GM08714 (cell line): Measurements from ENCODE around the gene GALNT11.
"Not testable (repeated sequence)": the region's sequence is repeated elsewhere in the genome, so short reads cannot be mapped to it uniquely, and the experiment has no call there.

Experiments
- H3K4me3 ChIP-seq: fragments of 200-500 bp; sonication (Bioruptor generic); 2 replicates; pipeline ENCODE4 v1.5.1; 2014; ENCODE audit warnings: mild to moderate bottlenecking, low read length, inconsistent platforms
- ZNF274 ChIP-seq: IDR thresholded peaks from 2 replicates; pipeline ENCODE4 v1.6.1; 2012; ENCODE audit warnings: mild to moderate bottlenecking, low read depth, low read length

Gene GALNT11

GRCh38 chr7:152076940-152077933 is 51.8 kb downstream of the GALNT11 start:
- TF ChIP-seq ZNF274: no peak
- H3K4me3 ChIP-seq: no peak overlapping the region

DNA sequence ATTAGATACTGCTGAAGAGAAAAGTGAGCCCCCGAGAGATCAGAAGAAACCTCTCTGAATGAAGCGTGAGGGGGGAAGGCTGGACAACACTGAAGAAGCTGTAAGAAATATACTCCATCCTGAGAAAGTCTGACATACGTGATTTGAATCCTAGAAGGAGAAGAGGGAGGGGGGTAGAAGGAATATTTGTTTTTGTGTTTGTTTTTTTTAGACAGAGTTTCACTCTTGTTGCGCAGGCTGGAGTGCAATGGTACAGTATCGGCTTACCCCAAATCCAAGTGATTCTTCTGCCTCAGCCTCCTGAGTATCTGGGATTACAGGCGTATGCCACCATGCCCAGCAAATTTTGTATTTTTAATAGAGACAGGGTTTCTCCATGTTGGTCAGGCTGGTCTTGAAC is 52.6 kb downstream of the GALNT11 start:
- no peak overlapping the region for H3K4me3 ChIP-seq
- TF ChIP-seq ZNF274: no peak

- no peak for TF ChIP-seq ZNF274
These were observed 53.3 kb downstream of the GALNT11 start for GRCh38 chr7:152078786-152079185.

GRCh38 chr7:152081088-152081487 is 55.6 kb downstream of the GALNT11 start:
- H3K4me3 ChIP-seq: no peak overlapping the region
- TF ChIP-seq ZNF274: no peak

More at GRCh38 chr7:152078786-152079185, 53.3 kb downstream of the GALNT11 start:
- no peak overlapping the region for H3K4me3 ChIP-seq

DNA sequence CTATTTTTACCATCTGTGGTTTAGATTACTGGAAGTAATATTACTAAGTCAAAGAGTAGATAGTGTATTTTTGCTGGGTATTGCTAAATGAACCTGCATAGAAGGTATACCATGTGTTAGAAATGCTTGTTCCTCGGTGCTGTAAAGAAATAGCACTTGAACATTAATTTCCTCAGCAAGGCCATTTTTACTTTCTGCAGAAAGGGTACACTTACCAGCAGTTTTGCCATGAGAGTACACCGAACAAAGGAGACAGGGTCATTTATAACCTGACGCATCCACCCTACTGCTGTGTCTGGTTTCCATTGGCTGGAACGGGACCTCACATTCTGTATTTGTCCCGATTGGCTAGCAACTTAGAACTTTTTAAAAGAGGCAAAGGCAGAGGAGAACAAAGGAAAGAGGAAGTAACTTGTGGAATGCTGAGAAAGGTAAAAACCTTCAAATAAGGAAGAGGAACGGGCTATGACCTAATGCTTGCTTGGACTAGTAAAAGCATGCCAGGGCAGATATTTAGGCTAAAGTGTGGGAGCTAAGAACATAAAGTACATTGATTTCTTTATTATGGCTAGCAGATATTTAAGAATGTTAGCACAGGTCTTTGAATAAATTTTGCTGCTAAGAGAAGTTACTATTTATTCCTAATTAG is 56.7 kb downstream of the GALNT11 start:
- H3K4me3 ChIP-seq: not testable (repeated sequence)

DNA sequence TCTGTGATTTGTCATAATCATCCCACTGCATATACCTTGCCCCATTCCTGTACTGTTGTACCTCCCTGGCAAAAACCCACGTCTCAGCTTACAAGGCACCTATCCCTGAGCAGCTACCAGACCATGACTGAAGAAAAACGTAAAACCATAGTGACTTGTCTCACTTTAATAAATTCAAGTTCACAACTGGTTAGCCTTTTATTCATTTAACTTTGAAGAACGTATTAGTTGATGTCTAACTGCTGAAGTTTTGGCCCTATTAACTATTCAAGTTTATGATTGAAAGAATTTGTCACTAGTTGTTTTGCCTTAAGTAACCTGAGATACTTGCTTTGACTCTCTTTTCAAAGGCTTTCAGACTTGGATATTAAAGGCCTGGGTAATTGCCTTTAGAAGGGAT is 59.7 kb downstream of the GALNT11 start:
- TF ChIP-seq ZNF274: no peak
- no peak overlapping the region for H3K4me3 ChIP-seq

- TF ChIP-seq ZNF274: no peak
- no peak overlapping the region for H3K4me3 ChIP-seq
These were observed 61.0 kb downstream of the GALNT11 start for GRCh38 chr7:152086513-152086912.

DNA sequence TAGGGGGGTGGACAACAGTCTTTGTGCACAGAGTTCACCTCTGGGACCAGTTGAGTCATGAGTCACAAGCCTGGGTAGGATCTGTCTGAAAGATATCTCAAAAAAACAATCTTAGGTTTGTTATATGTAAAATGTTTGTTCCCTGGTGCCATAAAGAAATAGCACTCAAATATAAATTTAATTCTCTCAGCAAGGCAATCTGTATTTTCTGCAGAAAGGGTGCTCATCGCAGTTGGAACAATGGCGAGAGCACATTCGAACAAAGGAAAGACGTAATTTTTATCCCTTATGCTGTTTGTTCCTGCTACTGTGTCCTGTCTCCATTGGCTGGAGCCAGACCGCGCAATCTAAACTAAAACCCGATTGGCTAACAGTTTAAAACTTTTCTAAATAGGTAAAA is 63.7 kb downstream of the GALNT11 start:
- no peak overlapping the region for H3K4me3 ChIP-seq
- no peak for TF ChIP-seq ZNF274

DNA sequence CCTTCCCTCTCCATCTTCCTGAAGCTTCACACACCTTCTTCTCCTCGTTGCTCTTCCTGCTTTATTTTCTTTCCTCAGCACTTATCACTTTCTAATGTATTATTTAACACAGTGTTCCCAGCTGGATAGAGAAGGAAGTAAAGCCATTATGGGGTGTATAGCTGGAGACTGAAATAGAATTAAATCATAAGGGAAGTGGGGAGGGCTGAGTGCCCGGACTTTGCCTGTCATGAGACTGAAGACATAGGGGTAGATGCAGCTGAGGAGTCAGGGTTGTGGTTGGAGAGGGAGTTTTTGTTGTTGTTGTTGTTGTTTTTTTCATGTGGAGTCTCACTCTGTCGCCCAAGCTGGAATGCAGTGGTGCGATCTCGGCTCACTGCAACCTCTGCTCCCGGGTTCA is 65.3 kb downstream of the GALNT11 start:
- no peak overlapping the region for H3K4me3 ChIP-seq
- TF ChIP-seq ZNF274: no peak

GRCh38 chr7:152093717-152094116 is 68.2 kb downstream of the GALNT11 start:
- TF ChIP-seq ZNF274: no peak

DNA sequence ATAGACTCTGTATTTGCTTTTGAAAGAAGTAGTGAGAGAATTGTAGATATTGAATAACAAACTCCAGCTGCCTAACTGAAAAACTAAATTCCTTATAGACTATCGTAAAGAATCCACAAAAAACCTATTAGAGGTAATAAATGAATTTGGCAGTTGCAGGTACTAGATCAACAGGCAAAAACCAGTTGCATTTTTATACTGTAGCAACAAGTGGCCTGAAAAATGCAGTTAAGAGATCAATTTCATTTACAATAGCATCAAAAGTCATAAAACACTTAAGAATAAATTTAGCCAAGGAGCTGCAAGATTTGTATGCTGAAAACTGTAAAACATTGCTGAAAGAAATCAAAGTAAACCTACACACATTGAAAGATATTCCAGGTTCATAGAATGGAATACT is 70.3 kb downstream of the GALNT11 start:
- TF ChIP-seq ZNF274: no peak

More at GRCh38 chr7:152093717-152094116, 68.2 kb downstream of the GALNT11 start:
- no peak overlapping the region for H3K4me3 ChIP-seq

DNA sequence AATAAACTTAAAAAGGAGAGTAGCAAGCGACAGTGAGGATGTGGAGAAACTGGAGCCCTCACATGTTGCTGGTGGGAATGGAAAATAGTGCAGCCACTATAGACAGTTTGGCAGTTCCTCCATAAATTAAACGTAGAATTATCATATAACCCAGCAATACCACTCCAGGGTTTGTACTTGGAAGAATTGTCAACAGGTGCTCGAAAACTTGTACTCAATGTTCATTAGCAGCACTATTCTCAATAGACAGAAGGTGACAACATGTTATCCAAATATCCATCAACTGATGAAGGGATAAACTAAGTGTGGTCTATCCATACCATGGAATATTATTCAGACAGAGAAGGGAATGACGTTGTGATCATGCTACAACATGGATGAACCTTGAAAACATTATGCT is 71.9 kb downstream of the GALNT11 start:
- no peak overlapping the region for H3K4me3 ChIP-seq
- no peak for TF ChIP-seq ZNF274

More for the DNA sequence above, 70.3 kb downstream of the GALNT11 start:
- no peak overlapping the region for H3K4me3 ChIP-seq

GRCh38 chr7:152103066-152103465 is 77.6 kb downstream of the GALNT11 start:
- no peak for TF ChIP-seq ZNF274

DNA sequence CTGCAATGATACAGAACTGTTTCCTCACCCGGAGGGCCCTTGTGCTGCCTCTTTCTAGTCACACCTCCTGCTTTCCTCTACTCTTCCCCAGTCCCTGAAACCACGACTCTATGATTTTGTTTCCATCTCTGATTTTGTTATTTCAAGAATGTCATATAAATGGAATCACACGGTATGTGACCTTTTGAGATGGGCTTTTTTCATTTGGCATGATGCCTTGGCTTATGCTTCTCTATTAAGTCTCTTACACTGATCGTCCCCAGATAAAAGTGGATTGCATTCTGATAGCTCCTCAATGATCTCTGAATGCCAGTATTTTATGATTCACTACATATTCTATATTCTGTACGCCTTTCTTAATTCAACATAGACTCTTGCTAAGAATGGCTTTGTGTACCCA is 78.2 kb downstream of the GALNT11 start:
- TF ChIP-seq ZNF274: no peak
- no peak overlapping the region for H3K4me3 ChIP-seq

More at GRCh38 chr7:152103066-152103465, 77.6 kb downstream of the GALNT11 start:
- H3K4me3 ChIP-seq: no peak overlapping the region

DNA sequence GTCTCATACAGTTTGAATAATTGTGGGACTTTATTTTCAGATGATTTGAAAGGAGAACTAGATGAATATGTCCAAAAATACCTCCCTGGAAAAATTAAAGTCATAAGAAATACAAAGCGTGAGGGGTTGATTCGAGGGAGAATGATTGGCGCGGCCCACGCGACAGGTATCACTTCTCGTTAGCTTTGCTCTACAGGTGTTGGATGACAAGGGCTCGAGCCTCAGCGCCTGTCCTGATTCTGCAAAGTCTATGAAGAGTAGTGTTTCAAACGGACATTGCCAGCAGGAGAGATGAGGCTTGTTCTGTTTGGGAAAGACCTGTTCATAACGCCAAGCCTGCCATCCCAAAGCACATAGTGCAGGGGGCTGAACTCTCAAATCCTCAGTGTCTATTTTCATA is 79.7 kb downstream of the GALNT11 start:
- no peak for TF ChIP-seq ZNF274
- no peak overlapping the region for H3K4me3 ChIP-seq

DNA sequence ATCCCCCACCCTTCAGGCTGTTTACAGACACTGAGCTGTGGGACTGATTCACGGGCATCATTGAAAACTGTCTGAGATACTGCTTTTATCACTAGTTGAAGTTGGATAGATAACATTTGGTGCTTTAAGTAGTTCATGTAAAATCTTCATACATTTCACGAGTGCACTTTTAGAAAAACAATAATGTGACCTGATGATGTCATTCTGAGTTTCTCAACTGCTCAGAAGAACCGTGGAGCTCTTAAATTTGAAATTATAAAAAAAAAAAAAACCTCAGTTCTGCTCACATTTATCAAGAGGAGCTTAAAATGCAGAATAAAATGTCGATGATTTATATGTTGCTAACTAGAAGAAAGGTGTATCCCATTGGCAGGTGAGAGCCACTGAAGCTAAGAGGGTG is 81.5 kb downstream of the GALNT11 start:
- H3K4me3 ChIP-seq: no peak overlapping the region
- no peak for TF ChIP-seq ZNF274
